Posterior cingulate gyrus (tissue), 11 donors: ENCODE measurements around the gene CHSY3.

Experiments used
- DNase-seq, 10 donors: peaks; one replicate each; pipeline versions ENCODE4 v3.0.0 to v3.0.0-alpha.2; 2020 to 2021; ENCODE audit warnings: mixed read lengths in 3 of 10
- intact Hi-C: fragments of 100-400 bp; cut with DNase I; formaldehyde crosslinking; loops from one replicate; pipeline ENCODE4 v1.15.1; 2023

CHSY3 gene

DNA sequence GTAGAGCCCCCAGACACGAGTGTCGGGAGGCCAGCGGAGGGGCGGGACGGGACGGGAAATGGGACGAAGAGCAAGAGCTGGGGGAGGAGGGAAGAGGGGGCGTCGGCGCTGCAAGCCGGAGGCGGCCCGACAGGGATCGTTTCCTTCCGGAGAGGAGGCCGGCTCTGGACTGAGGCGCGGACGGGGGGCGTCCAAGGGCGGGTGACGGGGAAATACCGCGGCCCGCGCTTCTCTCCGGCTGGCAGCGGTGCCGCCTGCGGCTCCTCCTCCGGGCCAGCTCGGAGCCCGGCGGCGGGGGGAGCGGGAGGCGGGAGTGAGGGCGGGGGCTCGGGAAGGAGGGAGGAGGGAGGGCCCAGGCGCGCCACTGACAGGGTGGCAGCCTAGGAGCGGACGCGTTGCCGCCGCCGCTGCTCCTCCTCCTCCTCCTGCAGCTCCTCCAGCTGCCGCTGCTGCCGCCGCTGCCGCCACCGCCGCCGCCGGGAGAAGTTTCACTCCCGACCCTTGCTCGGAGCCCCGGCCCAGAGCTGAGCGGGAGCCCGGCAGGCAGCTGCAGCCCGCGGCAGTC is at the start of gene CHSY3:
Gene CHSY3 (plus strand): TSS at position 364 of the 565 bp plus-strand sequence.
- intact Hi-C loops: loop anchor here (5.0 kb wide), 1 partner anchor 238 kb away; no protein-coding TSS in a partner anchor
- DNase-seq: peak; percentile 70 to 98 (median 88)

- intact Hi-C loops: no loop called here
- no peak for DNase-seq
Measured at GRCh38 chr5:129856325-129856724, 47.9 kb upstream of the CHSY3 start.

GRCh38 chr5:129857116-129857515 is 47.1 kb upstream of the CHSY3 start:
- DNase-seq: no peak
- intact Hi-C loops: no loop called here

DNA sequence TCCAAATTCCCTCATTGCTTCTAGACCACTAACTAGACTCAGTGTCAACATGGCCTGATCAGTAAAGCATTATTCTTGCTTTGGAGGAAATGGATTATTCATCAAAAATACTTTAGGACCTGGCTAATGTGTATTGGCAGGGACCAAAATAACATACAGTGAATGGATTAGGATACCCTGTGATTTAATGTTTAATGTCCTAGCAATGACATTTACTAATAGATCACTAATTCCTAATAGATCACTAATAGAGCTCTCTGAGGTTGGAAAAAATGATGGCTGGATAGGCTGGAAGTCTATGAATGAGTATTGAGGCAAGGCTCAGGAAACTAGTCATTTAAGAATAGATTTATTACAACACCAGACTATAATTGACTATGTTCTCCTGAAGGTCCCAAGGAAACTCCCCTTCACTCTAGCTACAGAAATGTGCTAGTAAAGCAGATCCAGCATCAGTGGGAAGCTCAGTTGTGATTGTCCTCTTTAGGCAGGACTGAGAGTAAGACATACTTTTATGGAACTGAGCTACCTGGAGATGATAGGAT is 46.1 kb upstream of the CHSY3 start:
- no peak for DNase-seq
- intact Hi-C loops: no loop called here

- DNase-seq: no peak
- intact Hi-C loops: no loop called here
Measured at GRCh38 chr5:129884322-129884721, 19.9 kb upstream of the CHSY3 start.

- DNase-seq: no peak
- intact Hi-C loops: no loop called here
Measured at GRCh38 chr5:129899454-129899853, 4.8 kb upstream of the CHSY3 start.

GRCh38 chr5:129902816-129903215 is 1.4 kb upstream of the CHSY3 start:
- DNase-seq: peak in 1 of 10 donors; percentile 55
- intact Hi-C loops: loop anchor here (5.0 kb wide), 1 partner anchor 239 kb away; no protein-coding TSS in a partner anchor

- DNase-seq: peak in 4 of 10 donors; percentile 29 to 91 (median 78)
- intact Hi-C loops: loop anchor here (5.0 kb wide), 1 partner anchor 239 kb away; no protein-coding TSS in a partner anchor
Measured at GRCh38 chr5:129903466-129904101, 681 bp upstream of the CHSY3 start.

DNA sequence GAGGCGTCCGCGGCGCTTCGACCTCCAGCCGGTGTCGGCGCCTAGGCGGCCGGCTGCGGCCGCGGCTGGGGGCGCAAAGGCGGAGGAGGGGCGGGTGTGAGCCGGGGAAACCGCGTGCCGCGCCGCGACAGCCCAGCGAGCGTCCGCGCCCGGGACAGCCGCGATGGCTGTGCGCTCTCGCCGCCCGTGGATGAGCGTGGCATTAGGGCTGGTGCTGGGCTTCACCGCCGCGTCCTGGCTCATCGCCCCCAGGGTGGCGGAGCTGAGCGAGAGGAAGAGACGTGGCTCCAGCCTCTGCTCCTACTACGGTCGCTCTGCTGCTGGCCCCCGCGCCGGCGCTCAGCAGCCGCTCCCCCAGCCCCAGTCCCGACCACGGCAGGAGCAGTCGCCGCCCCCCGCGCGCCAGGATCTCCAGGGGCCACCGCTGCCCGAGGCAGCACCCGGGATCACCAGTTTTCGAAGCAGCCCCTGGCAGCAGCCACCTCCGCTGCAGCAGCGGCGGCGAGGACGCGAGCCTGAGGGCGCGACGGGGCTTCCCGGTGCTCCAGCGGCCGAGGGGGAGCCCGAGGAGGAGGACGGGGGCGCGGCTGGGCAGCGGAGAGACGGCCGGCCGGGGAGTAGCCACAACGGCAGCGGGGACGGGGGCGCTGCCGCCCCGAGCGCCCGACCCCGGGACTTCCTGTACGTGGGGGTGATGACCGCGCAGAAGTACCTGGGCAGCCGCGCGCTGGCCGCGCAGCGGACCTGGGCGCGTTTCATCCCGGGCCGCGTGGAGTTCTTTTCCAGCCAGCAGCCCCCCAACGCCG is 605 bp downstream of the CHSY3 start:
- intact Hi-C loops: loop anchor here (5.0 kb wide), 1 partner anchor 237 kb away; no protein-coding TSS in a partner anchor
- DNase-seq: peak in 6 of 10 donors; percentile 18 to 79 (median 22)

DNA sequence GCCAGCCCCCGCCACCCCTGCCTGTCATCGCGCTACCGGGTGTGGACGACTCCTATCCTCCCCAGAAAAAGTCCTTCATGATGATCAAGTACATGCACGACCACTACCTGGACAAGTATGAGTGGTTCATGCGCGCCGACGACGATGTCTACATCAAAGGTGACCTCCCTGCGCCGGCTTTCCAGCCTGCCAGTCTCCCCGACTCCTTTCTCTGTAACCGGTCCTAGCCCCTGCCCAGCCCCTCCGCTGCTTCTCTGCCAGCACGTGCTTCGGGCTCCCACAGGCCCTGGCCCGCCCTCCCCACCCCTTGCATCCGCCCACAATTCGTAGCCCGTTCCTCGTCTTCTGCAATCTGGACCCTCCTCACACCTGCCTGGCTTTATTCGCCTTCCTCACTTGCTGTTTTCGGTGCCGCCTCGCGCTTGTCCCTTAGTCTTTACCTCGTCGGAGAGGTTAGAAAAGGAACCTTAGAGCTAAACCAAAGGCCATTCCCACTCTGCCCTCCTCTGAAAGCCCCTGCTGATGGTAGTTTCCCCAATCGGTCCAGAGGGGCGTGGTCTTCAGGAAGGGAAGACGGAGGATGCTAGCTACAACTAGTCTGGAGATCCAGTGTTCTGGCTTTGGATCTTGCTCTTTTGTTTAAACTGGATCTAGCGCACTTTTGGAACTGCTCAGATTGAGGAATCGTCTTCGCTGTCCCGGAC is 1.4 kb downstream of the CHSY3 start:
- intact Hi-C loops: no loop called here
- DNase-seq: peak in 6 of 10 donors; percentile 23 to 84 (median 56)

GRCh38 chr5:129906177-129906887 is 2.1 kb downstream of the CHSY3 start:
- intact Hi-C loops: no loop called here
- DNase-seq: peak in 9 of 10 donors; percentile 18 to 81 (median 30)

DNA sequence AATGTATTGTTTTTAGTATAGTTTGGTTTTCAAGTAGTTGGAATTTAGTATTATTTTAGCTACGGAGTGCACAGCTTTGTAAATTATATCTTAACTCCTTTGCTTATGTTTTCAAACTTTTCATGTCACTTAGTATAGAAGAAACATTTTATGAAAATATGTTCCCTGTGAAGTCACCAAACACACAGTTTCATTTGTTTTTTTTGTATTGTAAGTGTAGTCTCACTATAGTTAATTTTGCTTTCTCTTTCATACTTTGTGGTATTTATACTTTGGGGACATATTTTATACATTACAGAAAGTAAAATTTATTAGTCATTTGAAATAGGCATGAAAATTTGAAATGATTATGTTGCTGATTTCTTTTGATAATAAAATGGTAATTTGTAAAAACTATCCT is 5.0 kb downstream of the CHSY3 start:
- intact Hi-C loops: no loop called here
- DNase-seq: no peak

DNA sequence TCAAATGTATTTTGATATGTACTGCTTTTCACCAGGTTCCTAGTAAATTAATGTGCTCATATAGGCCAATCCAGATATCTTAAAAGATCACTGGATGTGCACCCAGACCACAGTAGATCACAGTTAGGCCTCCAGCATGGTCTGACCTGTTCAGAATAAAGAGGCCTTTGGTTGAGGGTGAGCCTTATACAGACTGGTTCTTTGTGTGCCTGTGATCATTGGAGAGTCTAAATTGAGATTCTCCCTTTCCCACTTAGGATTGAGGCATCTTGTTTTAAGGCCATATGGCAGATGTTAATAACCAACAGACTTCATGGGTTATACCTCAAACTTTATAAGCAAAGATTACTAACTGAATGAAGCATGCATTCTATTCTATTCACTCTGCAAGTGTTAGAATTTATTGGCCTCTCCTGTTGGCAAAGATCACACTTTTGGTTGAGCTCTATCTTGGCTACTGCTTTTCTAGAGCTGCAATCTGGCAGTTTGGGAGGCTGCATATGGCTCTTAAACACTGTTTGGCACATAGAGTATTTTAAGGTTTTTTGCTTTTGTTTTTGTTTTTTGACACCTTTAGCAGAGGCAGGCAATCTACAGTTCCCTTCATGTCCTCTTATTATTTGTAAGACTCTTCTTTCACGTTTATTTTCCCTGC is 8.5 kb downstream of the CHSY3 start:
- intact Hi-C loops: no loop called here

GRCh38 chr5:129915415-129915814 is 11.2 kb downstream of the CHSY3 start:
- intact Hi-C loops: no loop called here
- DNase-seq: no peak

More for the DNA sequence above, 8.5 kb downstream of the CHSY3 start:
- no peak for DNase-seq

DNA sequence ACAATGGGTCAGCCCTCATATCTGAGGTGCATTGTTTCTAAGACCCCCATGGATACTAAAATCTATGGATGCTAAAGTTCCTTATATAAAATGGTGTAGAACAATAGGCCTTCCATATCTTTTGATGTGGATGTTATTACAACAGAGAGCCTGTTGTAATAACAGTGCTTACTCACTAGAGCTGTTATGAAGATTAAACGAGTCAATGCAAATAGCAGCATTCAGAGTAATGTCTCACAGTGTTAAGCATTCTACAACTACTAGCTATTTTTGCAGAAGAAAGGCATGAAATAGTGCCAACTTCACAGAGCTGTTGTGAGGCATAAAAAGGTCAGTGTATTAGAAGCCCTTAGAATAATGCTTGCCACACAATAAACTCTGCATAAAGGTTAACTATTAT is 13.0 kb downstream of the CHSY3 start:
- DNase-seq: no peak

DNA sequence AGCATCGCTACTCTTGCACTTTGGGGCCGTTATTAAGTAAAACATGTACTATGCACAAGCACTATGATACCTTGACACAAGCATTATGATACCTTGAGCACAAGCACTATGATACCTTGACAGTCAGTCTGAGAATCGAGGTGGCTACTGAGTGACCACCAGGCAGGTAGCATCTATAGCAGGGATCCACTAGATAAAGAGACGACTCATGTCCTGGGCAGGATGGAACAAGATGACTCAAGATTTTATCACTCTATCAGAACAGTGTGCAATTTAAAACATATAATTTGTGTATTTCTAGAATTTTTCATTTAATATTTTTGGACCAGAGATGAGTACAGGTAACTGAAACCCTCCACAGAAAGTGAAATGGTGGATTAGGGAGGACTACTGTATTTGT is 16.9 kb downstream of the CHSY3 start:
- intact Hi-C loops: no loop called here
- no peak for DNase-seq

More for the DNA sequence above, 13.0 kb downstream of the CHSY3 start:
- intact Hi-C loops: no loop called here

GRCh38 chr5:129930221-129930620 is 26.0 kb downstream of the CHSY3 start:
- intact Hi-C loops: no loop called here

GRCh38 chr5:129935626-129936025 is 31.4 kb downstream of the CHSY3 start:
- intact Hi-C loops: no loop called here
- no peak for DNase-seq

More at GRCh38 chr5:129930221-129930620, 26.0 kb downstream of the CHSY3 start:
- peak in 1 of 10 donors; percentile 67 for DNase-seq

- peak in 1 of 10 donors; percentile 23 for DNase-seq
- intact Hi-C loops: no loop called here
Measured at GRCh38 chr5:129938077-129938476, 33.8 kb downstream of the CHSY3 start.
